GM12878 (cell line): Measurements from ENCODE around the gene C10orf143. TPM values are rescaled to one million over a fixed set of nuclear protein-coding genes. Genes with fewer than 3 reads are reported as not detected.

Experiments used
- ATAC-seq: fragments of 200-7000 bp; cut with Tn5 transposase; 3 replicates; pipeline ENCODE4 v1.9.1; 2020; ENCODE audit warnings: mild to moderate bottlenecking, moderate library complexity
- BruUV-seq: library from RNA; stranded (reverse); fragments of 400-500 nt; replicated peaks from 2 replicates; lab custom pipeline; 2021; lab: Mats Ljungman, UMichigan
- CTCF ChIA-PET: fragments of 300-600 bp; sonication (Branson Sonifier 250); formaldehyde crosslinking; extraction: SDS; loops from one replicate; lab custom pipeline; 2021; ENCODE audit warnings: inconsistent platforms; lab: Yijun Ruan, JAX
- POLR2A ChIA-PET: fragments of 350-600 bp; formaldehyde crosslinking; extraction: SDS; loops from one replicate; lab custom pipeline; 2021; ENCODE audit warnings: inconsistent platforms; lab: Charles Lee
- RAD21 ChIA-PET: fragments of 300-600 bp; sonication (Branson Sonifier 250); formaldehyde crosslinking; loops from one replicate; lab custom pipeline; 2023; ENCODE audit warnings: antibody characterized with exemption; ENCODE audit not compliant: unreplicated experiment; lab: Charles Lee
- SMC1A ChIA-PET: fragments of 300-600 bp; sonication (Branson Sonifier 250); formaldehyde crosslinking; loops from one replicate; lab custom pipeline; 2023; ENCODE audit not compliant: unreplicated experiment, uncharacterized antibody; lab: Charles Lee
- DNase-seq: peaks from one replicate; pipeline ENCODE4 v3.0.0-alpha.2; 2011; ENCODE audit warnings: low read depth, low spot score
- FAIRE-seq: peaks from 3 replicates; lab custom pipeline; 2011; peaks lifted over from hg19 to GRCh38; lab: Jason Lieb, UNC
- H2AFZ ChIP-seq: 2 replicates; pipeline ENCODE4 v1.6.0; 2011; ENCODE audit warnings: low read depth, low read length, control low read depth; ENCODE audit not compliant: control insufficient read depth
- H3K27ac ChIP-seq: 2 replicates; pipeline ENCODE4 v1.5.1; 2011; ENCODE audit warnings: control low read depth; ENCODE audit not compliant: control insufficient read depth, insufficient read depth
- H3K27me3 ChIP-seq, 2 experiments: replicated peaks in 1 of 2; 2 replicates each; pipeline versions ENCODE4 v1.6.0 to v1.6.1; 2011; ENCODE audit warnings: low read length in 1 of 2; ENCODE audit not compliant: control insufficient read depth in 2 of 2, insufficient read depth in 2 of 2
- H3K36me3 ChIP-seq, 2 experiments: 2 replicates each; pipeline ENCODE4 v1.5.1; 2011; ENCODE audit warnings: low read length in 1 of 2; ENCODE audit not compliant: control insufficient read depth in 2 of 2, insufficient read depth in 2 of 2
- H3K4me1 ChIP-seq: 2 replicates; pipeline ENCODE4 v1.6.1; 2011; ENCODE audit warnings: mild to moderate bottlenecking, low read length, moderate library complexity, mixed read lengths; ENCODE audit not compliant: control insufficient read depth, insufficient read depth
- H3K4me2 ChIP-seq: 2 replicates; pipeline ENCODE4 v1.6.0; 2011; ENCODE audit warnings: control low read depth; ENCODE audit not compliant: control insufficient read depth, insufficient read depth
- H3K4me3 ChIP-seq: fragments of 200-600 bp; sonication (generic); 2 replicates; pipeline ENCODE4 v1.5.1; 2016
- H3K79me2 ChIP-seq: 2 replicates; pipeline ENCODE4 v1.6.0; 2011; ENCODE audit warnings: low read length; ENCODE audit not compliant: control insufficient read depth, insufficient read depth
- H3K9ac ChIP-seq: 2 replicates; pipeline ENCODE4 v1.8.0; 2011; ENCODE audit warnings: low read length, control low read depth, mixed read lengths; ENCODE audit not compliant: control insufficient read depth, insufficient read depth
- H3K9me3 ChIP-seq: replicated peaks from 3 replicates; pipeline ENCODE4 v1.5.1; 2011; ENCODE audit warnings: mild to moderate bottlenecking, low read length; ENCODE audit not compliant: control insufficient read depth, insufficient read depth
- H4K20me1 ChIP-seq: 2 replicates; pipeline ENCODE4 v1.6.0; 2011; ENCODE audit not compliant: control insufficient read depth, insufficient read depth
- HDAC2 ChIP-seq: fragments of 200-600 bp; sonication (generic); IDR thresholded peaks from 2 replicates; pipeline ENCODE4 v1.6.1; 2017
- KLF5 ChIP-seq: fragments of 450-650 bp; IDR thresholded peaks from 2 replicates; pipeline ENCODE4 v1.6.1; 2014; ENCODE audit warnings: mild to moderate bottlenecking; ENCODE audit not compliant: partially characterized antibody
- MEF2B ChIP-seq: fragments of 450-650 bp; IDR thresholded peaks from 2 replicates; pipeline ENCODE4 v1.6.1; 2018; ENCODE audit warnings: mild to moderate bottlenecking, moderate library complexity; ENCODE audit not compliant: partially characterized antibody, poor library complexity, severe bottlenecking
- PML ChIP-seq: IDR thresholded peaks from 2 replicates; pipeline ENCODE4 v1.6.1; 2012; ENCODE audit warnings: low read length, inconsistent platforms
- RBBP5 ChIP-seq: fragments of 200-600 bp; sonication (generic); conservative IDR thresholded peaks from 2 replicates; pipeline ENCODE4 v1.6.1; 2016
- SIN3A ChIP-seq: IDR thresholded peaks from 2 replicates; pipeline ENCODE4 v1.6.1; 2012; ENCODE audit warnings: low read depth, low read length, improper control_type of control experiment
- SMAD1 ChIP-seq: fragments of 450-650 bp; IDR thresholded peaks from 2 replicates; pipeline ENCODE4 v1.6.1; 2018; ENCODE audit warnings: mild to moderate bottlenecking, low read depth; ENCODE audit not compliant: partially characterized antibody
- SPI1 ChIP-seq: IDR thresholded peaks from 2 replicates; pipeline ENCODE4 v1.6.1; 2011; ENCODE audit warnings: low read depth, mild to moderate bottlenecking, low read length, moderate library complexity, borderline replicate concordance; ENCODE audit not compliant: insufficient read depth
- TCF7 ChIP-seq: IDR thresholded peaks from 2 replicates; pipeline ENCODE4 v1.6.1; 2014; ENCODE audit warnings: antibody characterized with exemption, borderline replicate concordance
- ZNF274 ChIP-seq: IDR thresholded peaks from one replicate; pipeline ENCODE4 v1.8.0; 2011; ENCODE audit not compliant: insufficient read length, insufficient read depth
- ZSCAN29 ChIP-seq: fragments of 450-650 bp; IDR thresholded peaks from 2 replicates; pipeline ENCODE4 v1.6.1; 2017; ENCODE audit warnings: mild to moderate bottlenecking, moderate library complexity
- WGBS: methylation state at CpG from one replicate; pipeline ENCODE4 v1.1.6; 2016; ENCODE audit warnings: low lambda C conversion rate; ENCODE audit not compliant: insufficient replicate concordance, insufficient coverage; ENCODE audit errors: missing lambda C conversion rate; 5-methylcytosine and 5-hydroxymethylcytosine counted together
- in situ Hi-C: fragments of 300-500 bp; cut with MboI; formaldehyde crosslinking; loops from 9 replicates; pipeline ENCODE4 v1.14.3; 2018; ENCODE audit warnings: mixed read lengths
- intact Hi-C: fragments of 100-400 bp; cut with micrococcal nuclease; formaldehyde crosslinking; loops from one replicate; pipeline ENCODE4 v1.14.2; 2022; ENCODE audit not compliant: unreplicated experiment
- polyA plus RNA-seq, 11 experiments: library from polyadenylated mRNA; depleted of rRNA in 4 of 11; unstranded in 6 of 11; stranded (reverse) in 5 of 11; fragments of >200 nt; fragmentation: Nextera tagmentation in 4 of 11; fragmentation: Illumina TruSeq in 1 of 11; extraction: Ambion mirVana in 4 of 11; extraction: Trizol in 1 of 11; gene quantifications; 1 replicate in 1 of 11; 2 replicates in 10 of 11; pipeline versions ENCODE4 v1.2.1 to v1.2.3, GENCODE V29; 2011 to 2016; ENCODE audit warnings: inconsistent platforms in 2 of 11, missing spikeins in 2 of 11, low read depth in 1 of 11
- total RNA-seq, 4 experiments: library from RNA; depleted of rRNA in 3 of 4; stranded (reverse); fragments of >200 nt in 3 of 4; fragmentation: Illumina TruSeq in 1 of 4; extraction: Trizol in 1 of 4; gene quantifications; 2 replicates each; pipeline versions ENCODE4 v1.2.1 to v1.2.3, GENCODE V29; 2013 to 2021
- TF ChIP-seq, protein P1 (sequence below): fragments of 450-650 bp; IDR thresholded peaks from 2 replicates; pipeline ENCODE4 v1.6.1; 2017; ENCODE audit warnings: mild to moderate bottlenecking, moderate library complexity
- TF ChIP-seq, protein P2 (sequence below): fragments of 450-650 bp; IDR thresholded peaks from 2 replicates; pipeline ENCODE4 v1.6.1; 2017; ENCODE audit warnings: mild to moderate bottlenecking, moderate library complexity

The C10orf143 gene
- total and polyA plus RNA-seq, 10 of the 15 experiments (the other 5 are each of a cell fraction or from before 2014, with no cell fraction given): 0.64 to 7.9 (median 2.6) TPM

DNA sequence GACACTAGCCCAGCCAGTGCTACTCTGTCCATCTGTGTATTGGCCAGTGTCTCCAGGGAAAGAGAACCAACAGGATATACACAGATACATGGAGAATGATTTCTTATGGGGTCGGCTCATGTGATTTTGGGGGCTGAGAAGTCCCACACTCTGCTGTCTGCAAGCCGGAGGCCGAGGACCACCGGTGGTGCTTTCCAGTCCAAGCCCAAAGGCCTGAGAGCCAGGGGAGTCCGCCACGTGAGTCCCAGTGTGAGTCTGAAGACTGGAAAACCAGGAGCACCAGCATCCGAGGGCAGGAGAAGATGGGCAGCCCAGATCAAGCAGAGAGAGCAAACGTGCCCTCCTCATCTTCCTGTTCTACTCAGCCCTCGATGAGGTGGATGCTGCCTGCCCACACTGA lies 71.5 kb downstream of the C10orf143 start:
- no peak overlapping the region for H3K4me3 ChIP-seq
- ATAC-seq (no peak), FAIRE-seq (no peak), DNase-seq (no peak)
- H3K9me3 ChIP-seq: no peaks in the 10 kb centered on the region
- H3K4me2 ChIP-seq: no peak overlapping the region
- H3K27ac ChIP-seq: no peak overlapping the region
- no peaks in the 10 kb centered on the region for H3K4me1 ChIP-seq
- intact Hi-C loops: no loop called here
- CTCF ChIA-PET: no interaction called here
- RAD21 ChIA-PET: no interaction called here
- SMC1A ChIA-PET: no interaction called here
- TF ChIP-seq MEF2B (no peak), HDAC2 (no peak), RBBP5 (no peak), ZNF274 (no peak), PML (no peak), SIN3A (no peak), SPI1 (no peak), KLF5 (no peak), TCF7 (no peak), SMAD1 (no peak), ZSCAN29 (no peak)
- TF ChIP-seq, protein P1, sequence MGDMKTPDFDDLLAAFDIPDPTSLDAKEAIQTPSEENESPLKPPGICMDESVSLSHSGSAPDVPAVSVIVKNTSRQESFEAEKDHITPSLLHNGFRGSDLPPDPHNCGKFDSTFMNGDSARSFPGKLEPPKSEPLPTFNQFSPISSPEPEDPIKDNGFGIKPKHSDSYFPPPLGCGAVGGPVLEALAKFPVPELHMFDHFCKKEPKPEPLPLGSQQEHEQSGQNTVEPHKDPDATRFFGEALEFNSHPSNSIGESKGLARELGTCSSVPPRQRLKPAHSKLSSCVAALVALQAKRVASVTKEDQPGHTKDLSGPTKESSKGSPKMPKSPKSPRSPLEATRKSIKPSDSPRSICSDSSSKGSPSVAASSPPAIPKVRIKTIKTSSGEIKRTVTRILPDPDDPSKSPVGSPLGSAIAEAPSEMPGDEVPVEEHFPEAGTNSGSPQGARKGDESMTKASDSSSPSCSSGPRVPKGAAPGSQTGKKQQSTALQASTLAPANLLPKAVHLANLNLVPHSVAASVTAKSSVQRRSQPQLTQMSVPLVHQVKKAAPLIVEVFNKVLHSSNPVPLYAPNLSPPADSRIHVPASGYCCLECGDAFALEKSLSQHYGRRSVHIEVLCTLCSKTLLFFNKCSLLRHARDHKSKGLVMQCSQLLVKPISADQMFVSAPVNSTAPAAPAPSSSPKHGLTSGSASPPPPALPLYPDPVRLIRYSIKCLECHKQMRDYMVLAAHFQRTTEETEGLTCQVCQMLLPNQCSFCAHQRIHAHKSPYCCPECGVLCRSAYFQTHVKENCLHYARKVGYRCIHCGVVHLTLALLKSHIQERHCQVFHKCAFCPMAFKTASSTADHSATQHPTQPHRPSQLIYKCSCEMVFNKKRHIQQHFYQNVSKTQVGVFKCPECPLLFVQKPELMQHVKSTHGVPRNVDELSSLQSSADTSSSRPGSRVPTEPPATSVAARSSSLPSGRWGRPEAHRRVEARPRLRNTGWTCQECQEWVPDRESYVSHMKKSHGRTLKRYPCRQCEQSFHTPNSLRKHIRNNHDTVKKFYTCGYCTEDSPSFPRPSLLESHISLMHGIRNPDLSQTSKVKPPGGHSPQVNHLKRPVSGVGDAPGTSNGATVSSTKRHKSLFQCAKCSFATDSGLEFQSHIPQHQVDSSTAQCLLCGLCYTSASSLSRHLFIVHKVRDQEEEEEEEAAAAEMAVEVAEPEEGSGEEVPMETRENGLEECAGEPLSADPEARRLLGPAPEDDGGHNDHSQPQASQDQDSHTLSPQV: no peak
- TF ChIP-seq, protein P2, sequence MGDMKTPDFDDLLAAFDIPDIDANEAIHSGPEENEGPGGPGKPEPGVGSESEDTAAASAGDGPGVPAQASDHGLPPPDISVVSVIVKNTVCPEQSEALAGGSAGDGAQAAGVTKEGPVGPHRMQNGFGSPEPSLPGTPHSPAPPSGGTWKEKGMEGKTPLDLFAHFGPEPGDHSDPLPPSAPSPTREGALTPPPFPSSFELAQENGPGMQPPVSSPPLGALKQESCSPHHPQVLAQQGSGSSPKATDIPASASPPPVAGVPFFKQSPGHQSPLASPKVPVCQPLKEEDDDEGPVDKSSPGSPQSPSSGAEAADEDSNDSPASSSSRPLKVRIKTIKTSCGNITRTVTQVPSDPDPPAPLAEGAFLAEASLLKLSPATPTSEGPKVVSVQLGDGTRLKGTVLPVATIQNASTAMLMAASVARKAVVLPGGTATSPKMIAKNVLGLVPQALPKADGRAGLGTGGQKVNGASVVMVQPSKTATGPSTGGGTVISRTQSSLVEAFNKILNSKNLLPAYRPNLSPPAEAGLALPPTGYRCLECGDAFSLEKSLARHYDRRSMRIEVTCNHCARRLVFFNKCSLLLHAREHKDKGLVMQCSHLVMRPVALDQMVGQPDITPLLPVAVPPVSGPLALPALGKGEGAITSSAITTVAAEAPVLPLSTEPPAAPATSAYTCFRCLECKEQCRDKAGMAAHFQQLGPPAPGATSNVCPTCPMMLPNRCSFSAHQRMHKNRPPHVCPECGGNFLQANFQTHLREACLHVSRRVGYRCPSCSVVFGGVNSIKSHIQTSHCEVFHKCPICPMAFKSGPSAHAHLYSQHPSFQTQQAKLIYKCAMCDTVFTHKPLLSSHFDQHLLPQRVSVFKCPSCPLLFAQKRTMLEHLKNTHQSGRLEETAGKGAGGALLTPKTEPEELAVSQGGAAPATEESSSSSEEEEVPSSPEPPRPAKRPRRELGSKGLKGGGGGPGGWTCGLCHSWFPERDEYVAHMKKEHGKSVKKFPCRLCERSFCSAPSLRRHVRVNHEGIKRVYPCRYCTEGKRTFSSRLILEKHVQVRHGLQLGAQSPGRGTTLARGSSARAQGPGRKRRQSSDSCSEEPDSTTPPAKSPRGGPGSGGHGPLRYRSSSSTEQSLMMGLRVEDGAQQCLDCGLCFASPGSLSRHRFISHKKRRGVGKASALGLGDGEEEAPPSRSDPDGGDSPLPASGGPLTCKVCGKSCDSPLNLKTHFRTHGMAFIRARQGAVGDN: no peak
- no TSS peak for BruUV-seq
- no peak overlapping the region for H2AFZ ChIP-seq
- POLR2A ChIA-PET: no interaction called here
- WGBS: 15% methylated on average over 9 of the region's 9 CpGs
- no peaks in the 10 kb centered on the region for H3K27me3 ChIP-seq
- H3K9ac ChIP-seq: no peak overlapping the region
- no peaks in the 10 kb centered on the region for H3K36me3 ChIP-seq
- in situ Hi-C loops: no loop called here
- H4K20me1 ChIP-seq: no peaks in the 10 kb centered on the region
- H3K79me2 ChIP-seq: no peaks in the 10 kb centered on the region
